DLD1 (cell line): ENCODE measurements around the gene PRKCA.

ENCODE experiments used
- in situ Hi-C: cut with HindIII; loops from 2 replicates; pipeline ENCODE4 v1.10.0; 2017; ENCODE audit warnings: low sequenced_read_pairs

The PRKCA gene

GRCh38 chr17:66748578-66748977 is 446.2 kb downstream of the PRKCA start:
- in situ Hi-C loops, result no loop called here

- in situ Hi-C loops, result no loop called here
These were observed 446.9 kb downstream of the PRKCA start for GRCh38 chr17:66749217-66749832.

- in situ Hi-C loops, result no loop called here
These were observed 447.7 kb downstream of the PRKCA start for GRCh38 chr17:66750116-66750515.

- in situ Hi-C loops, result no loop called here
These were observed 448.5 kb downstream of the PRKCA start for GRCh38 chr17:66750781-66751543.

DNA sequence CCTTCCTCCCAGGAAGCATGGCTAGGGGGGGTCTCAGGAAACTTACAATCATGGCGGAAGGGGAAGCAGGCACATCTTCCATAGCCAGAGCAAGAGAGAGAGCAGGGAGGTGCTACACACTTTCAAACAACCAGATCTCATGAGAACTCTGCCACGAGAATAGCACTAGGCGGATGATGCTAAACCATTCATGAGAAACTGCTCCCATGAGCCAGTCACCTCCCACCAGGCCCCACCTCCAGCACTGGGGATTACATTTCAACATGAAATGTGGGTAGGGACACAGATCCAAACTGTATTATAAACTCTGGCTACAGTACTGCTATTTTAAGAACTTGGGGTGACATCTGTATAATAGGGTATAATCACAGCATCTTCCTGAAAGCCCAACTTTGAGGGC is 449.4 kb downstream of the PRKCA start:
- in situ Hi-C loops, result no loop called here

- in situ Hi-C loops, result no loop called here
These were observed 450.0 kb downstream of the PRKCA start for GRCh38 chr17:66752411-66752810.

DNA sequence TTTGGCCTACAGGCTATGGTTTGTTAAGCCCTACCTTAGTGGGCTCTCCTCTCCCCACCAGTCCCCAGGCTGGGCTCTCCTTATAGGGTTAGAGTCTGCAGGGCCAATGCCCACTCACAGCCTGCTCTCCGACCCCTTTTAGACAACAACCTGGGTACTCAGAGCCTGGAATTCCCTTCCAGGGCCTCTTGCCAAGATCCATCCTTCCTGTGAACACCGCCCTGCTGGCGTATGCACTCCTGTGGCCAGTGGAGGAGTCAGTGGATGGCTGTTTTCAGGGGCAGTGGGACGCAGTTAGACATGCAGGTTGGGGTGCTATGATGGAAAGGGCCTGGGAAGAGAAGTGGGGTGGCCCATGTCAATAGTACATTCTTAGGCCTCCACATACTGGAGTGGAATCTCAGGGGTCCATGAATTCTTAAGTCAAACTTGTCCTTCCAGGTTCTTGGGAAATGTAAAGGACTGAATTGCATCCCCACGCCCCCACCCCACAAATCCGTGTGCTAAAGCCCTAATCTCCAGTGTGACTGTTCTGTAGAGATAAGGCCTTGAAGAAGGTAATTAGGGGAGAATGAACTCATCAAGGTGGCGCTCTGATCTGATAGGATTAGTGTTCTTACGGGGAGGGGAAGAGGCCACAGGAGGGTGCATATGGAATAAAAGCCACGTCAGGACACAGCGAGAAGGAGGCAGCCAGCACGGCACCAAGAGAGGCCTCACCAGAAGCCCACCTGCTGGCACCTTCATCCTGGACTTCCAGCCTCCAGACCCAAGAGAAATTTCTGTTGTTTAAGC is 450.9 kb downstream of the PRKCA start:
- in situ Hi-C loops, result no loop called here

DNA sequence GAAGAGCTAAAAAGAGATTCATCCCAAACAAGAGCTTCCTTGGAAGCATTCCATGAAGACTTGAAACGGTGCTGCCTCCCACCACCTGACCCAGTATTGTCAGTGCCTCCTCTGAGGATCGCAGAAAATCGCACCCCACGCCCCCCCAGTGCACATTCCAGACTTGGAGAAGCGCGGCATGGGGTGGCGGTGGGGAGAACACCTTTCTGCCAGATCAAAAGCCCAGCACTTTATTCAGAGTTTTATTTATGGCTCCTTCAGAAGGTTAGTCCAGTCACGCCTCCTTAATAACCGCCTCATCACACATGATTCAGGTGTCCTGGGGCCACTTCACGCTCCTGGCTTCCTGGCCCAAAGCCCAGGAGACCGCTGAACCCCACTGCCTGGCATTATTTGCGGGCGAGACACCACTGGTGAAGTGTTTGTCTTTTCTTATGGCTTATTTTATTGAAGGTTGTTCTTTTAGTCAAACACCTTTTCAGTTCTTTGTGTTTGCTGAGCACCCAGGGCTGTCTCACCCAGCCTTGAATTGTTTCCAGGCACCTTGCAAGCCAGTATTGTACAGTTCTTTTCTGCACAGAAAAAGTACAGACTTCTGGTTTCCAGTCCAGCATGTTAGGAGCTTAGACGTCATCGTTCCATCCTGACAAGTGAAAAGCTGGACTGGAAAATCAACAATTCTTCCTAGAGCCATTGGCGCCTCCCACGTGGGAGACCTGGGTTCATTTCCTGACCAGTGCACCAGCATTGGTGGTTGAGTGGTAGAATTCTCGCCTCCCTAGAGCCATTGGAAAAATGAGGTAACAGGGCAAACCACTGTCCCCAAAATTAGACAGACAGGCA is 452.9 kb downstream of the PRKCA start:
- in situ Hi-C loops, result no loop called here

GRCh38 chr17:66755944-66756290 is 453.5 kb downstream of the PRKCA start:
- in situ Hi-C loops, result no loop called here

- in situ Hi-C loops, result no loop called here
These were observed 457.9 kb downstream of the PRKCA start for GRCh38 chr17:66760324-66760723.

DNA sequence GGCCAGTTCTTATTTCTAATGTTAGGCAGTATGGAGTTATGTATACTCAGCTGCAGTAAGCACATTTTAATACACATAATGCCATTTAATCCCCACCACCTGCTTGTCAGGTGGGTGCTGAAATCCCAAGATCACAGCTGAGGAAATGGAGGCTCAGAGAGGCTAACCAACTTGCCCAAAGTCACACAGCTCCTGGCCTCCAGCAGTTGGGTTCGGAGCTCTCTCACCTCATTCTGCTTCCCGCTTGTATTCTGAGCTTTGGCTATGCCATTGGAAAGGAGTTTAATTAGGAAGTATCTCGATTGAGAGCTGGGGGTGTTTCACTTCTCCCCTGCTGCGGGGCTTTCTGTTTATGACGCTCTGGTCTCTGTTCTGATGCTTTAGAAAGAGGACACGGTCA is 459.9 kb downstream of the PRKCA start:
- in situ Hi-C loops, result no loop called here

DNA sequence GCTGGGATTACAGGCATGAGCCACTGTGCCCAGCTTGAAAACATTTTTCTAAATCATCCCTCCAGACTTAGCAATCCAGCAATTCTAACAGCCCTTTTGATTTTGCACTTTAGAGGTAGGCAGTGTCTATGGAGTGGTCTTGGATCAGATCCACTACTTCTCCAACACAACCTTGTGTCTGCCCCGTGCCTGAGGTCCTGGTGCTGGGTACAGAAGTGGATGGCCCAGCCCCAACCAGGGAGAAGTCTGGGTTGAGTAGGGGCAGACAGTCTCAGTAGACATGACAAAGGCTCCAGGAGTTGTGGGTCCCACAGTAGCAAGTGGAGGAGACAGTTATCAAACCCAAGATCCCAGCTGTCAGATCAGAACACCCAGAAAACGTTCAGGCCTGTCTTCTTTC is 460.6 kb downstream of the PRKCA start:
- in situ Hi-C loops, result no loop called here

- in situ Hi-C loops, result no loop called here
These were observed 462.1 kb downstream of the PRKCA start for GRCh38 chr17:66764506-66764905.

DNA sequence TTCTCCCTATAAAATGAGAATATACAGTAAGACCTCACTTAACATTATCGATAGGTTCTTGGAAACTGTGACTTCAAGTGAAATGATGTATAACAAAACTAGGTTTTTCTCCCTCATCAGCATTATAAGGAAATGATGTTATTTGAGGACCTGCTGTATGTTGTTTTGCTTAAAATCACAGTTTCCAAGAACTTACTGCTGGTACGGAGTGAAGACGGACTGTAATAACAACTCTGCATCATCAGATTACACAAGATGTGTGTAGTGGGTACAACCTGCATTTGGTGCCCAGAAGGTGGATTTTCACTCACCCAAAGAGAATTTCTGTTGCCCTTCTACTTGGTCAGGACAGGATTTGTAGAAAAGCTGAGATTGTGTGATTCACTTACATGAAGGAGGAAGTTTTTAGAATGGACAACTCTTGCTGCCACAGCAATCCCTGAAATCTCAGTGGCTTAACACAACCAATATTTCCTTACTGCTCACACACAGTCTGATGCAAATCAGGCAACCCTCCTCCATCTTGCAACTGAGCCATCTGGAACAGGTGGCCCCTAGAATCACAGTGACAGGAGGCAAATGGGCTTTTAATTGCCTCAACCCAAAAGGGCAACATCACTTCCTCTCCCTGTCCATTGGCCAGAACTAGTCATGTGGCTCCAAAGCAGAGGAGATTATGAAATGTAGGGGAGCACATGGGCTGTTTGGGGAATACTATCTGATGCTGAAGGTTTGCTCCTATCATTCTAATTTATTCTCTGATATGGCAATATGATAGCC is 464.9 kb downstream of the PRKCA start:
- in situ Hi-C loops, result no loop called here

GRCh38 chr17:66769911-66770310 is 467.5 kb downstream of the PRKCA start:
- in situ Hi-C loops, result no loop called here

- in situ Hi-C loops, result no loop called here
These were observed 469.9 kb downstream of the PRKCA start for GRCh38 chr17:66772148-66772812.

GRCh38 chr17:66775271-66775670 is 472.9 kb downstream of the PRKCA start:
- in situ Hi-C loops, result no loop called here

DNA sequence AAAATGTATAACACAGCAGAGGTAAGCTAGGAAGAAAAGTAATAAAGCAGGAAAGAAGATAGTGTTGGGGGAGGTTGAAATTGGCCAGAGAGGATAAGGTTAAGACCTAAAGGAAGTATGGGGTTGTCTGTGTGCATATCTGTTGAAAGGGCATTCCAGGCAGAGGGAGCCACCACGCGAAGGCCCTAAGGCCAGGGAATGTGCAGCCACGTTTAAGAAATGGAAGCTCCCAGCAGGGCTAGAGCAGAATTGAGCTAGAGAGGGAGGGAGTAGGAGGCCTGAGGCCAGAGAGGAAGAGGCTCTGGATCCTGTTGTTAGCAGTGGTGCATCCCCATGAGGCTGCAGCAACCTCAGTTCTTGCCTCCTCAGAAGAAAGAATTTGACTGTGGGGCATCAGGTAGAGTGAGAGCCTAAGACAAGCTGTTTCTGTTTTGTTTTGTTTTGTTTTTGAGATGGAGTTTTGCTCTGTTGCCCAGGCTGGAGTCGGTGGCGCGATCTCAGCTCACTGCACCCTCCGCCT is 473.5 kb downstream of the PRKCA start:
- in situ Hi-C loops, result no loop called here

DNA sequence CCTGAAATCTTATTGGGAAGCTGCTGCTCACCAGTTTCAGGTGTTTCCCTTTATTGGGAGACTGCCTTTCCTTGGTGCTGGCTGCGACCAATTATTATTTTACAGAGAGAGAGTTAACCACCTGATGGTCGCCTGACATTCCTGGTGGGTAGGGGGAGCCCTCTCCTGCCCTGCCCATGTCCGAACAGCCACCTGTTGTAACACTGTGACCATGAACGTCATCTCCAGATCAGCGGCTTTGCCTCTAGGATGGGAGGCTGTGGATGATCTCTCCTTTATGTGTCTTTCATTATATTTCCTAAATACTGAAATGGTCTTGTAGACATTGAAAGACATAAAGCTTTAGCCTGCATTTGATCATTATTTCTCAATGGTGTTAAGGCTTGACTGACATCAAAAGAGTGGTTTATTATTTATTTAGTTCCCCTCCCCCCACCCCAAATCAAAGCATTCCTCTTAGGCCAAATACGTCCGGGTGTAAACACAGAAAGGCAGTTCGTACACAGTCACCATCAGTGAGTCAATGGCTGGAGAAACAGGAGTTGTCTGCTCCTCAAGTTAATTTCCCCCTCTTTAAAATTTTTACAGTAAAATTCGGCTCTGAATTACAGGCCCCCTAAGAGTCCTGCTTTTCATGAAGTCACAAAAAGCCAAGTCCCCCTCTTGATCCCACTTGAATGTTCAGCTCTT is 474.7 kb downstream of the PRKCA start:
- in situ Hi-C loops, result no loop called here
